ENCODE measurements around the gene OCIAD1. TPM values are rescaled to one million over a fixed set of nuclear protein-coding genes. Genes with fewer than 3 reads are reported as not detected.

Gene OCIAD1
- total RNA-seq, 4 donors from 2014 or later: 63.5 to 120 (median 76.5) TPM

DNA sequence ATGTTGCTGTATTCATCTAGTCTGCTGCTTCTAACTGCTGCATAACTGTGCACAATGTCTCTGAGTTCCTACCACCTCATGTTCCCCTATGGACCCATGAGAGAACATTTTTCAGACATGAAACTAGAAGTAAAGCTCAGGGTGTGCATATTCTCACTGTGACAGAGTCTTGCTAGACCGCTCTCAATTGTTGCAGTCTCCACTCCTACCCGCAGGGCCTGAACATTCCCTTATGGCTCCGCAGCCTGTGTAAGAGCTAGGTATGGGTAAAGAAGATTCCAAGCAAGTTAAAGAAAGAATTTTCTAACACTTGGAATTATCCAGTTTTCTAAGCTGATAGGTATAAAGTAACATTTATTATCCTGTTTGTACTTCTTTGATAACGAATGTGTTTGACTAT lies 70.3 kb downstream of the OCIAD1 start:
- H3K9me3 ChIP-seq: no peaks in the 10 kb centered on the region
- no peak overlapping the region for H3K4me3 ChIP-seq
- no peak overlapping the region for H3K27ac ChIP-seq
- DNase-seq: no peak
- H3K36me3 ChIP-seq: peaks cover 0 to 55% (median 0%) of the 10 kb centered on the region in 3 donors
- H3K4me1 ChIP-seq: peaks cover 0 to 11% (median 2%) of the 10 kb centered on the region in 4 donors
- no peaks in the 10 kb centered on the region for H3K27me3 ChIP-seq
- no peak for TF ChIP-seq POLR2A (IDR thresholded peaks at IDR 0.05)
- TF ChIP-seq, protein P1, sequence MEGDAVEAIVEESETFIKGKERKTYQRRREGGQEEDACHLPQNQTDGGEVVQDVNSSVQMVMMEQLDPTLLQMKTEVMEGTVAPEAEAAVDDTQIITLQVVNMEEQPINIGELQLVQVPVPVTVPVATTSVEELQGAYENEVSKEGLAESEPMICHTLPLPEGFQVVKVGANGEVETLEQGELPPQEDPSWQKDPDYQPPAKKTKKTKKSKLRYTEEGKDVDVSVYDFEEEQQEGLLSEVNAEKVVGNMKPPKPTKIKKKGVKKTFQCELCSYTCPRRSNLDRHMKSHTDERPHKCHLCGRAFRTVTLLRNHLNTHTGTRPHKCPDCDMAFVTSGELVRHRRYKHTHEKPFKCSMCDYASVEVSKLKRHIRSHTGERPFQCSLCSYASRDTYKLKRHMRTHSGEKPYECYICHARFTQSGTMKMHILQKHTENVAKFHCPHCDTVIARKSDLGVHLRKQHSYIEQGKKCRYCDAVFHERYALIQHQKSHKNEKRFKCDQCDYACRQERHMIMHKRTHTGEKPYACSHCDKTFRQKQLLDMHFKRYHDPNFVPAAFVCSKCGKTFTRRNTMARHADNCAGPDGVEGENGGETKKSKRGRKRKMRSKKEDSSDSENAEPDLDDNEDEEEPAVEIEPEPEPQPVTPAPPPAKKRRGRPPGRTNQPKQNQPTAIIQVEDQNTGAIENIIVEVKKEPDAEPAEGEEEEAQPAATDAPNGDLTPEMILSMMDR (IDR thresholded peaks at IDR 0.05): no peak

DNA sequence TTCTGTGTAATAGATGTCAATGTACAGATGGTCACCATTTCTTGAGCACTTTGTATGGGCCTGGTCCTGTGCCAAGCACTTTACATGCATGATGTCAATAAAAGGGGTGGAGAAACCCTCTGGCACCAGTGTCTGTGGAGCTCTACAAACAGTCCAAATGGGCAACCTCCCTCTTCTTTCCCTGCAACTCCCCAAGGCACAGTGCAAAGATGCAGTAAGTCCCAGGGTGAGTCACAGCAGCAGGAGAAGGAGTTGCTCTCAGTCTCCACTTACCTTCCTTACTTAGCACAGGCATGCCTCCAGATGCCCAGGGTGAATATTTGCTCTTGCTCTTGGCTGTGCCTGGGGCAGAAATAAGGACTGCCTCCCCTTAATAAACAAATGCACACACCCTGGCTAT lies 71.4 kb downstream of the OCIAD1 start:
- peaks cover 0 to 16% (median 2%) of the 10 kb centered on the region in 4 donors for H3K4me1 ChIP-seq
- DNase-seq: peak in 1 of 3 donors; percentile 62
- H3K27ac ChIP-seq: no peak overlapping the region
- TF ChIP-seq, protein P1 (IDR thresholded peaks at IDR 0.05): no peak
- TF ChIP-seq POLR2A (IDR thresholded peaks at IDR 0.05): no peak
- no peak overlapping the region for H3K4me3 ChIP-seq
- no peaks in the 10 kb centered on the region for H3K9me3 ChIP-seq
- H3K27me3 ChIP-seq: no peaks in the 10 kb centered on the region
- H3K36me3 ChIP-seq: peaks cover 0 to 52% (median 0%) of the 10 kb centered on the region in 3 donors

DNA sequence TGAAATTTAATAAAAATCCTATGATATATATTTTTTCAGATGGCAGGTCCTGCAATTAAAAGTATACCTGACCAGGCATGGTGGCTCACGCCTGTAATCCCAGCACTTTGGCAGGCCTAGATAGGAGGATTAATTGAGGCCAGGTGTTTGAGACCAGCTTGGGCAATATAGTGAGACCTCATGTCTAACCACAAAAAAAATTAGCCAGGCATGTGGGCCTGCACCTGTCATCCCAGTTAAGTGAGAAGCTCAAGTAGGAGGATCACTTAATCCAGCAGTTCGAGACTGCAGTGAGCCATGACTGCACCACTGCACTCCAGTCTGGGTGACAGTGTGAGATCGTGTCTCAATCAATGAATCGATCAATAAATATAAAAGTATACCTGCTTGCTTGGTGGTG lies 73.2 kb downstream of the OCIAD1 start:
- Histone ChIP-seq H3K27ac (no peak overlapping the region), H3K36me3 (peaks cover 0 to 44% (median 0%) of the 10 kb centered on the region in 3 donors), H3K9me3 (no peaks in the 10 kb centered on the region), H3K4me3 (no peak overlapping the region), H3K4me1 (peaks cover 0 to 16% (median 2%) of the 10 kb centered on the region in 4 donors), H3K27me3 (no peaks in the 10 kb centered on the region)
- no peak for TF ChIP-seq POLR2A (IDR thresholded peaks at IDR 0.05)
- TF ChIP-seq, protein P1 (IDR thresholded peaks at IDR 0.05): no peak
- DNase-seq: no peak

DNA sequence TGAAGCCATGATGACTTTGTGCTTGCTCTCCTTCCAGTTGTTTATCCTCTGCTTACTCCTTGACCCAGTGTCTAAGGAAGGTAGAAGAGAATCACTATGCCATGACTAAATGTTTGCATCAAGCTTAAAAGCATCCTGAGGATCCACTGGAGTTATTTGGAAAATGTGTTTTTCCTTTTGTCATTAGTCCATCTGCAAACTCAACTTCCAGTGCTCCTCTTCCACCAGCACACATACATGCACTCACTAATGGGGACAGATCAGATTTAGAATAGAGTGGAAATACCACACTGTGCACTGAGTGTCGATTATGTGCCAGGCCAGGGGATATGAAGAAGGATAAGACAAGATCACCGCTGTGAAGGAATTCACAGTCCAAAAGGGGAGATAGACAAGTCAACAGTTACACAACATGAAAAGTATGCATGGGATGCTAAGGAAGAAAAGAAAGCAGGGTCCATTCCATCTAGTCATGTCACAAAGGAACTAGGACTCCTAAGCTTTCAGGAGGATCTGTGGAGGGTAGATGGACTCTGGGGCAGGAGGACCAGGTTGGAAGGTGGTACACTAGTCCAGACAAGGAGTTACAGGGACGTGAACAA lies 73.8 kb downstream of the OCIAD1 start:
- H3K27ac ChIP-seq: no peak overlapping the region

DNA sequence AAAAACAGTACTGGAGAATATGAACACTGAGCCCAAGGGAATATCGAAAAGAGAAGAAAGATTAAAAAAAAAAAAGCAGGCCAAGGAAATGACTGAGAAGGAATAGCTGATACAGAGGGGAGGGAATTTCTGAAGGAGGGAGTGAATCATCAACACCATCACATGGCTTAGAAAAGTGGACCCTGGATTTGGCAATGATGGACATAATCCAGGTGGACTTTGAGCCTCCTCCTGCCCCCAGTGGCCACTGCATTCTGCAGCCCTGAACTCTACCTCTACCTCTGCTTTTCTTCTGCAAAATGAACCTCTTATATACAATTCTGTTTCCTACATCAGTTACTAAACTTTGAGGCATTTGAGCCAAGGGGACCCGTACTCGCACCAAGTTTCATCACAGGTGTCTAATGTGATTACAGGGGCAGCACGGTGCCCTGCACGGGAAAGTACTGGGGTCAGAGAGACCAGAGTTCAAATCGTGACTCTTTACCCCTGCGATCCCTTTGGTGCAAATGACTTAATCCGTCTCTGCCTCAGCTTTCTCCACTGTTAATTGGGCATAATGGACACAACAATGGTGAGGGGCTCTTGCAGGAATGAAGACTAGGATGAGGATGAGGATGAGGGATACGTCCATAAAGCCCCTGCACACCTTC lies 74.6 kb downstream of the OCIAD1 start:
- Histone ChIP-seq H3K9me3 (no peaks in the 10 kb centered on the region), H3K36me3 (peaks cover 0 to 35% (median 0%) of the 10 kb centered on the region in 3 donors), H3K4me1 (peaks cover 0 to 16% (median 2%) of the 10 kb centered on the region in 4 donors), H3K4me3 (peak overlapping the region; percentile 84 to 95 (median 88)), H3K27ac (peak overlapping the region; percentile 77 to 84 (median 80)), H3K27me3 (no peaks in the 10 kb centered on the region)
- DNase-seq: peak in 2 of 3 donors; percentile 65 to 67
- TF ChIP-seq, protein P1 (IDR thresholded peaks at IDR 0.05): peak in 3 of 6 experiments; percentile 37 to 53 (median 39)
- TF ChIP-seq POLR2A (IDR thresholded peaks at IDR 0.05): no peak

More for the DNA sequence above, 73.8 kb downstream of the OCIAD1 start:
- no peak for TF ChIP-seq POLR2A (IDR thresholded peaks at IDR 0.05)
- TF ChIP-seq, protein P1 (IDR thresholded peaks at IDR 0.05): no peak
- H3K4me3 ChIP-seq: peak overlapping the region in 1 of 4 donors; percentile 95
- DNase-seq: no peak
- H3K36me3 ChIP-seq: peaks cover 0 to 39% (median 0%) of the 10 kb centered on the region in 3 donors
- H3K27me3 ChIP-seq: no peaks in the 10 kb centered on the region
- peaks cover 0 to 16% (median 2%) of the 10 kb centered on the region in 4 donors for H3K4me1 ChIP-seq
- no peaks in the 10 kb centered on the region for H3K9me3 ChIP-seq

All from Peyer's patch (tissue), 4 donors.